Psoas muscle (tissue), 8 donors: Measurements from ENCODE around the gene GPS1. TPM values are rescaled to one million over a fixed set of nuclear protein-coding genes. Genes with fewer than 3 reads are reported as not detected.

Experiments
- ATAC-seq, 4 donors: fragments of 200-7000 bp; cut with Tn5 transposase; one replicate each; pipeline ENCODE4 v1.9.1; 2020; ENCODE audit warnings: moderate library complexity in 3 of 4, mild to moderate bottlenecking in 2 of 4
- DNase-seq, 2 donors: peaks; one replicate each; pipeline ENCODE4 v3.0.0-alpha.2; 2020
- H3K27ac ChIP-seq: fragments of 200-600 bp; one replicate; pipeline ENCODE4 v1.8.0; 2022
- H3K27me3 ChIP-seq, 3 donors: fragments of 200-600 bp in 1 of 3; one replicate each; pipeline versions ENCODE4 v1.6.1 to v1.8.0; 2013 to 2022; ENCODE audit warnings: low read length in 2 of 3, mild to moderate bottlenecking in 2 of 3, moderate library complexity in 1 of 3; ENCODE audit not compliant: insufficient read depth in 3 of 3
- H3K36me3 ChIP-seq, 2 donors: fragments of 200-600 bp in 1 of 2; one replicate each; pipeline versions ENCODE4 v1.6.1 to v1.8.0; 2013 to 2022; ENCODE audit warnings: low read depth in 1 of 2, mild to moderate bottlenecking in 1 of 2, moderate library complexity in 1 of 2; ENCODE audit not compliant: insufficient read depth in 1 of 2
- H3K4me1 ChIP-seq: fragments of 200-600 bp; one replicate; pipeline ENCODE4 v1.8.0; 2022
- H3K4me3 ChIP-seq: fragments of 200-600 bp; one replicate; pipeline ENCODE4 v1.8.0; 2022; ENCODE audit warnings: mild to moderate bottlenecking
- H3K9me3 ChIP-seq: fragments of 200-600 bp; one replicate; pipeline ENCODE4 v1.8.0; 2022
- CTCF ChIP-seq: fragments of 200-600 bp; IDR thresholded peaks from one replicate; pipeline ENCODE4 v1.8.0; 2022; ENCODE audit warnings: antibody characterized with exemption
- WGBS, 3 donors: extraction: QIAGEN DNeasy Blood & Tissue Kit; methylation state at CpG; one replicate each; pipeline versions ENCODE4 v1.1.6 to v1.1.7; 2013; 5-methylcytosine and 5-hydroxymethylcytosine counted together
- intact Hi-C, 2 donors: fragments of 100-400 bp; cut with DNase I; formaldehyde crosslinking; loops; one replicate each; pipeline versions ENCODE4 v1.11.0 to v1.14.2; 2022
- polyA plus RNA-seq, 3 donors: library from polyadenylated mRNA; stranded (reverse); fragments of 200-250 nt; gene quantifications; one replicate each; pipeline ENCODE4 v1.2.3, GENCODE V29; 2013
- total RNA-seq, 4 donors: library from RNA; stranded (reverse); fragmentation: NEBNext Ultra II Directional in 2 of 4; extraction: Animal tissue kit (Norgen Biotek cat#: 25700) in 2 of 4; gene quantifications; one replicate each; pipeline versions ENCODE4 v1.2.1 to v1.2.4, GENCODE V29; 2021 to 2023
- donor health status: healthy with polysubstance abuse.
- donor health status: DM: no; HTN: no; CAD: no; lungs with moderate emphysema.
- donor health status: Bipolar disorder and iron deficiency.
- donor health status: healthy.
- donor health status: DM: yes; HTN: yes; CAD: no.
- donor health status: DM: no; HTN: no; CAD: no.
- donor health status: DM: no; HTN: no; CAD: no.
- donor health status: DM: yes; HTN: yes; CAD: no.

The GPS1 gene
- total and polyA plus RNA-seq, 7 donors: 87.1 to 114 (median 104) TPM

- no peak for TF ChIP-seq CTCF
- intact Hi-C loops: no loop called here
- Histone ChIP-seq H3K27me3 (no peaks in the 10 kb centered on the region), H3K9me3 (no peaks in the 10 kb centered on the region), H3K4me1 (peaks cover 9% of the 10 kb centered on the region), H3K36me3 (peaks cover 10 to 86% of the 10 kb centered on the region in 2 donors), H3K27ac (no peak overlapping the region), H3K4me3 (no peak overlapping the region)
- 84 to 85% (median 85%) methylated on average over 14 of the region's 14 CpGs for WGBS, 3 donors
- ATAC-seq (no peak), DNase-seq (peak; percentile 13 to 45)
Measured at GRCh38 chr17:82060614-82061013, 8.9 kb downstream of the GPS1 start.

- WGBS, 3 donors: 84 to 89% (median 85%) methylated on average over 33 to 34 of the region's 34 CpGs
- Histone ChIP-seq H3K4me1 (peaks cover 9% of the 10 kb centered on the region), H3K27ac (no peak overlapping the region), H3K4me3 (no peak overlapping the region), H3K36me3 (peaks cover 10 to 79% of the 10 kb centered on the region in 2 donors), H3K9me3 (no peaks in the 10 kb centered on the region), H3K27me3 (no peaks in the 10 kb centered on the region)
- intact Hi-C loops: no loop called here
- TF ChIP-seq CTCF: no peak
- peak; percentile 7 to 51 for DNase-seq
- ATAC-seq: no peak
Measured at GRCh38 chr17:82061047-82061925, 9.6 kb downstream of the GPS1 start.

DNA sequence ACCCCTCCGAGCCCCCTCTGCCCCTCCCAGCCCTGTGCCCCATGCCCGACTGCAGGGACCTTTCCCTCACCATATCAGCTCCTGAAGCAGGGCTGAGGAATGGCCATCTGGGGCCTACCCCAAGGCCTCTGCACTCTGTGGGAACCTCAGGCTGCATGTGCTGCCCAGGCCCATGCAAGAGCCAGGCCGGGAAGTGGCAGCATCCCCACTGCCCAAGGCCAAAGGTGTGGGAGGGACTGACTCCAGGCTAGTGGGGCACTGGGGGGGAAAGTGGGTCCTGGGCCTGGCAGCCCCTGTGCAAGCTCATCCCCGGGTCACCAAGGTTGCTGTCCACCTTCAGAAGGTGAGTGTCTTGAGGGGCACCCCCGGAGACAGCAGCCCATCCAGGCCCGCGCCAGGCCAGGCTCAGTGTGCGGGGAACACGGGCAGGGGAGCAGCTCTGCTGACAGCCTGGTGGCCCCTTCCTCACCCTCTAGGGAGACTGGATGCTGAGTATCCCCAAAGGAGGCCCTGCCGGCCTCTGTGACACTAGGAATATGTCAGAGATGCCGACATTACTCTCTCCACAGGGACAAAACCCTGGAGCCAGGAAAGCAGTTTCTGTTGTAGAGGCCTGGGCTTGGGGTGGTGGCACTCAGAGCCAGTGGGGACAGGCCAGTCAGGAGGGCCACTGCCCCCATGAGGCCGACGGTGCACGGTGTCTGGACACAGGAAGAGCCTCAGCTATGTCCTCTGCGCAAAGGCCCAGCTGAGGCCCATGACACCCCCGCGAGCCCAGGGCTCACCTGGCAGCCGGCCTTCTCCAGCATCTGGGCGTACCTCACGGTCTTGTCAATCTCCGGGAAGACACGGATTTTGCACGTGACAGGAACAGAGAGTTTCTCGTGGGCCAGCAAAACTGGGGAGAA is 10.6 kb downstream of the GPS1 start:
- Histone ChIP-seq H3K4me3 (no peak overlapping the region), H3K27me3 (no peaks in the 10 kb centered on the region), H3K4me1 (peaks cover 9% of the 10 kb centered on the region), H3K36me3 (peaks cover 10 to 69% of the 10 kb centered on the region in 2 donors), H3K9me3 (no peaks in the 10 kb centered on the region), H3K27ac (no peak overlapping the region)
- WGBS, 3 donors: 73 to 74% (median 73%) methylated on average over 23 to 24 of the region's 24 CpGs
- no peak for ATAC-seq
- peak; percentile 10 to 55 for DNase-seq
- no peak for TF ChIP-seq CTCF
- intact Hi-C loops: no loop called here

DNA sequence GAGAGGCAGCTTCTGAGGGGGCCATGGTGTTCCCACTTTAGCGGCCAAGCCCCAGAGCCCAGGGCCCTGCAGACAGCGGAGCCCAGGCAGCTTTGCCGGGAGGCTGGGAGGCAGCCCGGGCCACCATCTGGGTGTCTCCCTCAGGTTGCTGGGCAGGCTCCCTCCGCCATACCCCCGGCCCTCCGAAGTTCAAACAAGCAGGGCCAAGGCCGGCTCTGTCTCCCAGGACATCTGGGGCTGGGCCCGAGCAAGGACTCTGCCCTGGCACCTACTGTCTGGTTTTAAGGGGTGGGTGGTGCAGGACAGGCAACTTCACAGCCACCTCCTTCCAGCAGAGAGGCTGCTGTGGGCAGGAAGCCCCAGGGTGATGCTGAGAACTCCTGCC is 11.3 kb downstream of the GPS1 start:
- no peak for TF ChIP-seq CTCF
- Histone ChIP-seq H3K27me3 (no peaks in the 10 kb centered on the region), H3K9me3 (no peaks in the 10 kb centered on the region), H3K4me1 (peaks cover 9% of the 10 kb centered on the region), H3K36me3 (peaks cover 10 to 62% of the 10 kb centered on the region in 2 donors), H3K4me3 (no peak overlapping the region), H3K27ac (no peak overlapping the region)
- peak; percentile 12 to 42 for DNase-seq
- intact Hi-C loops: no loop called here
- no peak for ATAC-seq
- 86 to 100% (median 90%) methylated on average over 4 to 9 of the region's 9 CpGs for WGBS, 3 donors
